Colonic mucosa (tissue), 4 donors: ENCODE measurements around the gene SYPL1. TPM values are rescaled to one million over a fixed set of nuclear protein-coding genes. Genes with fewer than 3 reads are reported as not detected.

ENCODE experiments used
- DNase-seq: peaks from one replicate; pipeline ENCODE4 v3.0.0-alpha.2; 2020
- H3K27ac ChIP-seq: fragments of 200-600 bp; one replicate; pipeline ENCODE4 v1.8.0; 2021
- H3K27me3 ChIP-seq: fragments of 200-600 bp; one replicate; pipeline ENCODE4 v1.8.0; 2021
- H3K36me3 ChIP-seq: fragments of 200-600 bp; one replicate; pipeline ENCODE4 v1.8.0; 2021
- H3K4me1 ChIP-seq: fragments of 200-600 bp; one replicate; pipeline ENCODE4 v1.8.0; 2021; ENCODE audit warnings: mild to moderate bottlenecking
- H3K4me3 ChIP-seq: fragments of 200-600 bp; one replicate; pipeline ENCODE4 v1.8.0; 2021
- H3K9ac ChIP-seq, 2 donors: one replicate each; pipeline ENCODE4 v1.7.0; 2013; ENCODE audit warnings: control low read depth in 2 of 2, low read depth in 2 of 2, low read length in 2 of 2
- H3K9me3 ChIP-seq: fragments of 200-600 bp; one replicate; pipeline ENCODE4 v1.8.0; 2021
- intact Hi-C: fragments of 100-400 bp; cut with DNase I; formaldehyde crosslinking; loops from one replicate; pipeline ENCODE4 v1.14.1; 2022
- total RNA-seq, 2 donors: library from RNA; stranded (reverse); fragmentation: NEBNext Ultra II Directional in 1 of 2; extraction: Animal tissue kit (Norgen Biotek cat#: 25700) in 1 of 2; gene quantifications; one replicate each; pipeline ENCODE4 v1.2.1, GENCODE V29; 2021
- TF ChIP-seq, protein P1 (sequence below): fragments of 200-600 bp; IDR thresholded peaks from one replicate; pipeline ENCODE4 v1.8.0; 2022; ENCODE audit warnings: antibody characterized with exemption, mild to moderate bottlenecking
- donor health status: healthy.
- donor health status: DM: no; HTN: no; CAD: no.
- donor health status: DM: no; HTN: no; CAD: no.

The SYPL1 gene
- total RNA-seq, 2 donors from 2014 or later = 89.0 to 94.0 TPM

- Histone ChIP-seq H3K4me3 (no peak overlapping the region), H3K9ac (no peak overlapping the region), H3K36me3 (no peaks in the 10 kb centered on the region), H3K4me1 (no peaks in the 10 kb centered on the region), H3K27me3 (no peaks in the 10 kb centered on the region), H3K9me3 (no peaks in the 10 kb centered on the region), H3K27ac (no peak overlapping the region)
- TF ChIP-seq, protein P1, sequence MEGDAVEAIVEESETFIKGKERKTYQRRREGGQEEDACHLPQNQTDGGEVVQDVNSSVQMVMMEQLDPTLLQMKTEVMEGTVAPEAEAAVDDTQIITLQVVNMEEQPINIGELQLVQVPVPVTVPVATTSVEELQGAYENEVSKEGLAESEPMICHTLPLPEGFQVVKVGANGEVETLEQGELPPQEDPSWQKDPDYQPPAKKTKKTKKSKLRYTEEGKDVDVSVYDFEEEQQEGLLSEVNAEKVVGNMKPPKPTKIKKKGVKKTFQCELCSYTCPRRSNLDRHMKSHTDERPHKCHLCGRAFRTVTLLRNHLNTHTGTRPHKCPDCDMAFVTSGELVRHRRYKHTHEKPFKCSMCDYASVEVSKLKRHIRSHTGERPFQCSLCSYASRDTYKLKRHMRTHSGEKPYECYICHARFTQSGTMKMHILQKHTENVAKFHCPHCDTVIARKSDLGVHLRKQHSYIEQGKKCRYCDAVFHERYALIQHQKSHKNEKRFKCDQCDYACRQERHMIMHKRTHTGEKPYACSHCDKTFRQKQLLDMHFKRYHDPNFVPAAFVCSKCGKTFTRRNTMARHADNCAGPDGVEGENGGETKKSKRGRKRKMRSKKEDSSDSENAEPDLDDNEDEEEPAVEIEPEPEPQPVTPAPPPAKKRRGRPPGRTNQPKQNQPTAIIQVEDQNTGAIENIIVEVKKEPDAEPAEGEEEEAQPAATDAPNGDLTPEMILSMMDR = no peak
- intact Hi-C loops = no loop called here
- no peak for DNase-seq
Measured at GRCh38 chr7:106098889-106099288, 13.2 kb downstream of the SYPL1 start.

DNA sequence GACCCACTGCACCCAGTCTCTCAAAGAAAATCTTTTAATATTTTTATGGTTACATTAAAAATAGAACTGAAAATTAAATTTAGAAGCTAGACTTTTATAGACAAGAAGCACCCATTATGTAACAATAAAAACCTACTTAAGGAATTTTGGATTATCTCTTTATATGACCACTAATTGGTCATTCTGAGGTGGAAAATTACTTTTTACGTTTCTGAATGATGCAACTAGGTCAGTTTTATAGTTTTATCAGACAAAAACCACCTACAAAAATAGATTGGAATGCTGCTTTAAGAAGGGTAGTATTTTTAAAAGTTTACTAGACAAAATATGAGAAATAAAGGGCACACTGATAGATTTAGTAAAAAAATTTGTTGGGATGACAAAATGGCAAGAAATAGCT, 16.5 kb downstream of the SYPL1 start:
- DNase-seq = no peak
- TF ChIP-seq, protein P1 = no peak
- intact Hi-C loops = no loop called here
- no peaks in the 10 kb centered on the region for H3K36me3 ChIP-seq
- H3K4me3 ChIP-seq = no peak overlapping the region
- H3K9me3 ChIP-seq = no peaks in the 10 kb centered on the region
- H3K4me1 ChIP-seq = no peaks in the 10 kb centered on the region
- no peaks in the 10 kb centered on the region for H3K27me3 ChIP-seq
- no peak overlapping the region for H3K27ac ChIP-seq
- no peak overlapping the region for H3K9ac ChIP-seq

DNA sequence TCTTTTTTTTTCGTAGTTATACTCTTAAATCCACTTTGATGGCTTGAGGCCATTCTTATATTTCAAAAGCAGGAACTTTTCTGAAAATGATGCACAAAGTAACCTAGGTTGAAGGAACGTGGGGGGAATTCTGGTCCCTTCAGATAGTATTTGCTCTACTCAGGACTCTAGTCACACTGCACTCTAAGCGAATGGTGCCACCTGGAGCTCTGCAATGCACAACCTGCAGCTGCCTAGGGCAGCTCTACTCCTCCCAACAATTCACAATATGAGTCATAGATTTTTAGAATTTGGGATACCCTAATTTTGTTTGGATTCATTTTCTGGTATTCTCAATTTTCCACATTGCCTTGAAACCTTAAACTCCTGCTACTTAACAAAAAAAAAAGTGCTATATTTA, 17.3 kb downstream of the SYPL1 start:
- Histone ChIP-seq H3K27ac (no peak overlapping the region), H3K36me3 (no peaks in the 10 kb centered on the region), H3K4me3 (no peak overlapping the region), H3K4me1 (no peaks in the 10 kb centered on the region), H3K27me3 (no peaks in the 10 kb centered on the region), H3K9me3 (no peaks in the 10 kb centered on the region), H3K9ac (no peak overlapping the region)
- DNase-seq = no peak
- TF ChIP-seq, protein P1 = no peak
- intact Hi-C loops = no loop called here

DNA sequence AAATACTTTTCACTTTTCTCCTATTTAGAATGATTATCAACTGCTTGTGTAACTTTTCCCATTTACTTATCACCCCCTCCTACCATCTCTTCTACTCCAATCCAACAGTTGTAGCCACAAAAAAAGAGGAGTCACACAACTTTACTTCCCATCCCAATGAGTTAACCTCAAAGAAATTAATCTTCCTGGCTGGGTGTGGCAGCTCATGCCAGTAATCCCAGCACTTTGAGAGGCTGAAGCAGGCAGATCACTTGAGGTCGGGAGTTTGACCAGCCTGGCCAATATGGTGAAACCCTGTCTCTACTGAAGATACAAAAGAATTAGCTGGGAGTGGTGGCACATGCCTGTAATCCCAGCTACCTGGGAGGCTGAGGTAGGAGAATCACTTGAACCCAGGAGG, 19.9 kb downstream of the SYPL1 start:
- intact Hi-C loops = no loop called here
- H3K9me3 ChIP-seq = no peaks in the 10 kb centered on the region
- no peak overlapping the region for H3K9ac ChIP-seq
- H3K4me1 ChIP-seq = no peaks in the 10 kb centered on the region
- DNase-seq = no peak
- H3K4me3 ChIP-seq = no peak overlapping the region
- TF ChIP-seq, protein P1 = no peak
- no peaks in the 10 kb centered on the region for H3K36me3 ChIP-seq
- H3K27ac ChIP-seq = no peak overlapping the region
- no peaks in the 10 kb centered on the region for H3K27me3 ChIP-seq

DNA sequence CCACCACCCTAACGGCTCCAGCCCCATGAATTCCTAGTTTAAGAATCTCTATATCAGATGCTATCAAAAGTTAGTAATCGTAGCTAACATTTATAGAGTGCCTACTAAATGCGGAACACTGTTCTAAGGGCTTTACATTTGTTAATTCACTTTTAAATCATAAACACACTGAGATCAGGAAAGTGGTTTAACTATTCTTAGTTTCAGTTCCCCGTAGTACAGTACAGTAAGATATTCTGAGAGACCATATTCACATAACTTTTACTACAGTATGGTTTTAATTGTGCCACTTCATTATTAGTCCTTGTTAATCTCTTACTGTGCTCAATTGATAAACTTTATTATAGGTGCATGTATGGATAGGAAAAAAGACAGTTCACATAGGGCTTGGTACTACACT, 22.5 kb downstream of the SYPL1 start:
- DNase-seq = no peak
- Histone ChIP-seq H3K9me3 (no peaks in the 10 kb centered on the region), H3K36me3 (no peaks in the 10 kb centered on the region), H3K27ac (no peak overlapping the region), H3K4me3 (no peak overlapping the region), H3K27me3 (no peaks in the 10 kb centered on the region), H3K9ac (no peak overlapping the region), H3K4me1 (no peaks in the 10 kb centered on the region)
- TF ChIP-seq, protein P1 = no peak
- intact Hi-C loops = no loop called here

DNA sequence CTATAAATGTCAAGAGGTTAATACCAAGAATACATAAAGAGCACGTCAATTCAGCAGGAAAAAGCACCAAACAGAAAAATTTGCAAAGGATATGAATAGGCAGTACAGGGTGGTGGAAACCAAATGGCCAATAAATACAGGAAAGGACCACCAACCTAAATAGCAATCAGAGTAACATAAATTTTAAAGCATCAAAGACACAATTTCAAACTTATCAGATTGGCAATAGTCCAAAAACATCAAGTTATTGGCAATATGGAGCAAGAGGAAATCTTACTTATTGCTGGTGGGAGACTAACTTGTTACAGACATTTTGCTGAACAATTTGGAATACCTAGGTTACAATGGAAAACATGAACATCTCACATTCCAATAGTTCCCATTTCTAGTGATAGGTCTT, 24.1 kb downstream of the SYPL1 start:
- no peak overlapping the region for H3K9ac ChIP-seq
- no peak overlapping the region for H3K4me3 ChIP-seq
- no peak for DNase-seq
- no peak overlapping the region for H3K27ac ChIP-seq
- no peaks in the 10 kb centered on the region for H3K36me3 ChIP-seq
- H3K9me3 ChIP-seq = no peaks in the 10 kb centered on the region
- TF ChIP-seq, protein P1 = no peak
- intact Hi-C loops = no loop called here
- no peaks in the 10 kb centered on the region for H3K4me1 ChIP-seq
- H3K27me3 ChIP-seq = no peaks in the 10 kb centered on the region
